ENCODE measurements around the gene CEP152. TPM values are rescaled to one million over a fixed set of nuclear protein-coding genes. Genes with fewer than 3 reads are reported as not detected.

CEP152 gene
- total RNA-seq, 1 experiment from 2014 or later, result 13.9 TPM

GRCh38 chr15:48796521-48796920 is 14.3 kb downstream of the CEP152 start:
- CTCF ChIA-PET, result no interaction called here

DNA sequence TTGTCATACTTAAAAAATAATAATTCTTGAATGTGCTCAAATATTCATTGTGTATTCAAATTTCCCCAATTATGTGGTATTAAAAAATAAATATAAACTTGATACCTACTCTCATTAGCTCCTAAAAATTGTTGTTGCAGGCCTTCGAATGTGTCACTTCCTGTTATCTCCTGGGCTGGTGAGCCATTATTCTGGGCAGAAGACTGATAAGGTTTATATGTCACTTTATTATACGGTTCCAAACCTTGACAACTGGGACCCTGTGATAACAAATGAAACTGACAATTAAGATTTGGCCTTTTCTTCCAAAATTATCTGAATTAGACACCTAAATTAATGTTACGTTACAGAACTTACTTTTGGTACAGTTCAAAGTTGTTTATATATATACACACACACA is 15.0 kb downstream of the CEP152 start:
- Histone ChIP-seq H3K36me3 (ENCODE audit: control insufficient read depth, insufficient read depth, low read length) (peaks cover 8% of the 10 kb centered on the region; the same call in 1 of the 2 replicates), H3K9me3 (ENCODE audit: control insufficient read depth, insufficient read depth, low read depth, low read length) (no peaks in the 10 kb centered on the region), H3K27me3 (ENCODE audit: control insufficient read depth, insufficient read depth, low read length) (no peaks in the 10 kb centered on the region), H3K4me1 (ENCODE audit: control insufficient read depth, insufficient read depth, low read length) (no peaks in the 10 kb centered on the region), H3K27ac (ENCODE audit: low read length) (no peak overlapping the region), H3K4me3 (ENCODE audit: low read depth in 2 of 2, low read length in 2 of 2) (no peak overlapping the region)
- in situ Hi-C loops (cut with HindIII; ENCODE audit: low pct_unique_long_range_greater_than_20kb, low sequenced_read_pairs), result no loop called here
- no peak for TF ChIP-seq TCF7L2 (IDR thresholded peaks at IDR 0.05; ENCODE audit: low read depth, low read length)
- no peak for TF ChIP-seq CTCF (IDR thresholded peaks at IDR 0.05)
- no peak for TF ChIP-seq SIN3A (IDR thresholded peaks at IDR 0.05; ENCODE audit: borderline replicate concordance, insufficient read depth, low read depth, low read length)
- no peak for TF ChIP-seq POLR2AphosphoS5 (IDR thresholded peaks at IDR 0.05; ENCODE audit: low read depth, low read length)
- TF ChIP-seq REST (IDR thresholded peaks at IDR 0.05; ENCODE audit: insufficient read depth in 1 of 2, low read depth in 2 of 2, low read length in 1 of 2), result no peak
- ATAC-seq (no peak), DNase-seq (ENCODE audit: low read depth, low spot score) (no peak)
- no TSS peak for BruUV-seq (replicated peaks)
- POLR2A ChIA-PET, result no interaction called here
- intact Hi-C loops (cut with micrococcal nuclease; ENCODE audit: unreplicated experiment), result no loop called here
- CTCF ChIA-PET, result no interaction called here

More at GRCh38 chr15:48796521-48796920, 14.3 kb downstream of the CEP152 start:
- Histone ChIP-seq H3K4me1 (ENCODE audit: control insufficient read depth, insufficient read depth, low read length) (no peaks in the 10 kb centered on the region), H3K27ac (ENCODE audit: low read length) (no peak overlapping the region), H3K27me3 (ENCODE audit: control insufficient read depth, insufficient read depth, low read length) (no peaks in the 10 kb centered on the region), H3K9me3 (ENCODE audit: control insufficient read depth, insufficient read depth, low read depth, low read length) (no peaks in the 10 kb centered on the region), H3K4me3 (ENCODE audit: low read depth in 2 of 2, low read length in 2 of 2) (no peak overlapping the region), H3K36me3 (ENCODE audit: control insufficient read depth, insufficient read depth, low read length) (peaks cover 8% of the 10 kb centered on the region; the same call in 1 of the 2 replicates)
- no peak for ATAC-seq
- POLR2A ChIA-PET, result no interaction called here
- DNase-seq (ENCODE audit: low read depth, low spot score), result no peak
- TF ChIP-seq SIN3A (IDR thresholded peaks at IDR 0.05; ENCODE audit: borderline replicate concordance, insufficient read depth, low read depth, low read length) (no peak), REST (IDR thresholded peaks at IDR 0.05; ENCODE audit: insufficient read depth in 1 of 2, low read depth in 2 of 2, low read length in 1 of 2) (no peak), CTCF (IDR thresholded peaks at IDR 0.05) (no peak), POLR2AphosphoS5 (IDR thresholded peaks at IDR 0.05; ENCODE audit: low read depth, low read length) (no peak), TCF7L2 (IDR thresholded peaks at IDR 0.05; ENCODE audit: low read depth, low read length) (no peak)
- in situ Hi-C loops (cut with HindIII; ENCODE audit: low pct_unique_long_range_greater_than_20kb, low sequenced_read_pairs) (no loop called here), intact Hi-C loops (cut with micrococcal nuclease; ENCODE audit: unreplicated experiment) (no loop called here)
- BruUV-seq (replicated peaks), result no TSS peak
